ENCODE data around the gene ITPK1.

DNA sequence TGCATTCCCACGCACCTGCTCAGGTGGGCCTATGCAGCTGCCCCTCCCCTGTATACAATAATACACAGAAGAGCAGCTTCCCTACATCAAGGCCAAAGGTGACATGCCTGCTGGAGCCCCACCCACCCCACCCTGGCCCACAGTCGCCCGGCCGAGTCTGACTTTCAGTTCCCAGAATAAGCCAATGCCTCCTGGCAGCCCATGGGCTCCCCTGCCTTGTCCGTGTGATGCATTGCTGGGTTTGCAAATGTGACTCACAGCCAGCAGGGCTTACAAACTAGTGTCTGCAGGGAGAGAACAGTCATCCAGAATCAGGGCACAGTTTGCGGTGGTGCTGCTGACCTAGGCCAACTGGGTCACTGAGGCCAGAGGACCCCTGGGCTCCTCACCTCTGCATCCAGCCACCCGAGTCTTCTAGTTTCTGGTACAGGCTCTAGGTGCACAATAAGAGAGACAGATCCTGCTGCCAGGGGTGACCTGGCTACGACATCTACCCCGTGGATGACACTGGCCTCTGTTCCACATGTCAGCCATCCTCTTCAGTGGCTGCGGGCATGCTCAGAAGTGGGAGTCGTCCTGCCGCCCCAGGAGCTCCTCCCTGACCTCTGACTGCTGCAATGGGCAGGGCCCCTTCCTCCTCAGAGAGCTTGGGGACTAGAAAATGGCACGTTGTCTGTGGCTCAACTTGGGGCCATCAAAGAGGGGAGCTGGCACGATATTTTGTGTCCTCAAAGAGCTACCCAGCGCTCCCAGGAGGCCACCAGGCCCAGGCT lies 108.3 kb downstream of the ITPK1 start:
- no peak for TF ChIP-seq CTCF (conservative IDR thresholded peaks at IDR 0.05)
- no peak for TF ChIP-seq ZFX (IDR thresholded peaks at IDR 0.05)
